Measurements from ENCODE around the gene EIF3M.

Gene EIF3M

GRCh38 chr11:32569313-32569881 is 14.2 kb upstream of the EIF3M start:
- DNase-seq (ENCODE audit: extremely low read depth, insufficient read length): no peak
- Histone ChIP-seq H3K4me3 (replicated peaks; ENCODE audit: low read depth, low read length) (no peak overlapping the region), H3K36me3 (ENCODE audit: control insufficient read depth, insufficient read depth, low read length) (no peaks in the 10 kb centered on the region), H3K27me3 (replicated peaks; ENCODE audit: control insufficient read depth, insufficient read depth, low read length) (no peaks in the 10 kb centered on the region)
- TF ChIP-seq, protein P1, sequence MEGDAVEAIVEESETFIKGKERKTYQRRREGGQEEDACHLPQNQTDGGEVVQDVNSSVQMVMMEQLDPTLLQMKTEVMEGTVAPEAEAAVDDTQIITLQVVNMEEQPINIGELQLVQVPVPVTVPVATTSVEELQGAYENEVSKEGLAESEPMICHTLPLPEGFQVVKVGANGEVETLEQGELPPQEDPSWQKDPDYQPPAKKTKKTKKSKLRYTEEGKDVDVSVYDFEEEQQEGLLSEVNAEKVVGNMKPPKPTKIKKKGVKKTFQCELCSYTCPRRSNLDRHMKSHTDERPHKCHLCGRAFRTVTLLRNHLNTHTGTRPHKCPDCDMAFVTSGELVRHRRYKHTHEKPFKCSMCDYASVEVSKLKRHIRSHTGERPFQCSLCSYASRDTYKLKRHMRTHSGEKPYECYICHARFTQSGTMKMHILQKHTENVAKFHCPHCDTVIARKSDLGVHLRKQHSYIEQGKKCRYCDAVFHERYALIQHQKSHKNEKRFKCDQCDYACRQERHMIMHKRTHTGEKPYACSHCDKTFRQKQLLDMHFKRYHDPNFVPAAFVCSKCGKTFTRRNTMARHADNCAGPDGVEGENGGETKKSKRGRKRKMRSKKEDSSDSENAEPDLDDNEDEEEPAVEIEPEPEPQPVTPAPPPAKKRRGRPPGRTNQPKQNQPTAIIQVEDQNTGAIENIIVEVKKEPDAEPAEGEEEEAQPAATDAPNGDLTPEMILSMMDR (IDR thresholded peaks at IDR 0.05; ENCODE audit: insufficient read depth, low read length, poor library complexity, severe bottlenecking): no peak

DNA sequence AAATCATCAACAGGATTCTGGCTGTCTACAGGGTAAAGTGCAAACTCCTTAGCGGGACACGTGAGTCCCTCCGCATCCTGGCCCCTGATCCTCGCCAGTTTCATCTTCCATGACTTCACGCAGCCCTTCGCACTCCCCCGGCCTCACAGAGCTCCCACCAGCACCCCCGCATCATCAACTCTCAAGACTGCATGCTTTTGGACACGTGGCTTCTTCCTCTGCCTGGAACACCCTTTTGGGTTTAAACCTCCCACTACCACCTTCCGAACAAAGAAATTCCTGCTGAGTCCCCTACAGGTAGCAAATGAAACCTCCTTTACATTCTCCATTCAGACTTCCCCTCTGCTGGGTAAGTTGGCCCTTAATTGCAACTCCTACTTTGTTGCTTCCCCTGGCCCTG is 12.6 kb upstream of the EIF3M start:
- DNase-seq (ENCODE audit: extremely low read depth, insufficient read length): no peak
- Histone ChIP-seq H3K36me3 (ENCODE audit: control insufficient read depth, insufficient read depth, low read length) (no peaks in the 10 kb centered on the region), H3K4me3 (replicated peaks; ENCODE audit: low read depth, low read length) (no peak overlapping the region), H3K27me3 (replicated peaks; ENCODE audit: control insufficient read depth, insufficient read depth, low read length) (no peaks in the 10 kb centered on the region)
- TF ChIP-seq, protein P1 (IDR thresholded peaks at IDR 0.05; ENCODE audit: insufficient read depth, low read length, poor library complexity, severe bottlenecking): no peak

GRCh38 chr11:32573228-32573627 is 10.4 kb upstream of the EIF3M start:
- DNase-seq (ENCODE audit: extremely low read depth, insufficient read length): no peak
- H3K27me3 ChIP-seq (replicated peaks; ENCODE audit: control insufficient read depth, insufficient read depth, low read length): no peaks in the 10 kb centered on the region
- TF ChIP-seq, protein P1 (IDR thresholded peaks at IDR 0.05; ENCODE audit: insufficient read depth, low read length, poor library complexity, severe bottlenecking): no peak
- H3K36me3 ChIP-seq (ENCODE audit: control insufficient read depth, insufficient read depth, low read length): no peaks in the 10 kb centered on the region
- H3K4me3 ChIP-seq (replicated peaks; ENCODE audit: low read depth, low read length): no peak overlapping the region

GRCh38 chr11:32574421-32574820 is 9.2 kb upstream of the EIF3M start:
- Histone ChIP-seq H3K36me3 (ENCODE audit: control insufficient read depth, insufficient read depth, low read length) (no peaks in the 10 kb centered on the region), H3K27me3 (replicated peaks; ENCODE audit: control insufficient read depth, insufficient read depth, low read length) (no peaks in the 10 kb centered on the region), H3K4me3 (replicated peaks; ENCODE audit: low read depth, low read length) (no peak overlapping the region)
- DNase-seq (ENCODE audit: extremely low read depth, insufficient read length): no peak
- TF ChIP-seq, protein P1 (IDR thresholded peaks at IDR 0.05; ENCODE audit: insufficient read depth, low read length, poor library complexity, severe bottlenecking): no peak

GRCh38 chr11:32575070-32575469 is 8.6 kb upstream of the EIF3M start:
- TF ChIP-seq, protein P1 (IDR thresholded peaks at IDR 0.05; ENCODE audit: insufficient read depth, low read length, poor library complexity, severe bottlenecking): no peak
- Histone ChIP-seq H3K4me3 (replicated peaks; ENCODE audit: low read depth, low read length) (no peak overlapping the region), H3K36me3 (ENCODE audit: control insufficient read depth, insufficient read depth, low read length) (no peaks in the 10 kb centered on the region), H3K27me3 (replicated peaks; ENCODE audit: control insufficient read depth, insufficient read depth, low read length) (no peaks in the 10 kb centered on the region)
- DNase-seq (ENCODE audit: extremely low read depth, insufficient read length): no peak

GRCh38 chr11:32576456-32576855 is 7.2 kb upstream of the EIF3M start:
- Histone ChIP-seq H3K4me3 (replicated peaks; ENCODE audit: low read depth, low read length) (no peak overlapping the region), H3K27me3 (replicated peaks; ENCODE audit: control insufficient read depth, insufficient read depth, low read length) (no peaks in the 10 kb centered on the region), H3K36me3 (ENCODE audit: control insufficient read depth, insufficient read depth, low read length) (no peaks in the 10 kb centered on the region)
- no peak for DNase-seq (ENCODE audit: extremely low read depth, insufficient read length)
- TF ChIP-seq, protein P1 (IDR thresholded peaks at IDR 0.05; ENCODE audit: insufficient read depth, low read length, poor library complexity, severe bottlenecking): no peak

Data from GM06990 (cell line).